HepG2 (cell line): ENCODE results near the gene NAXD. TPM values are rescaled to one million over a fixed set of nuclear protein-coding genes. Genes with fewer than 3 reads are reported as not detected.

ENCODE experiments used
- ARNT ChIP-seq: fragments of 450-650 bp; IDR thresholded peaks from 2 replicates; pipeline ENCODE4 v1.6.1; 2017
- CBX5 ChIP-seq: sonication (generic); formaldehyde crosslinking; IDR thresholded peaks from 2 replicates; pipeline ENCODE4 v1.4.0; 2020; ENCODE audit warnings: missing genetic modification reagents, borderline replicate concordance
- FOXO1 ChIP-seq: sonication (generic); formaldehyde crosslinking; IDR thresholded peaks from 2 replicates; pipeline ENCODE4 v1.4.0; 2020; ENCODE audit warnings: missing genetic modification reagents
- HNRNPL ChIP-seq: fragments of 200-400 bp; formaldehyde crosslinking; IDR thresholded peaks from 2 replicates; pipeline ENCODE4 v1.6.1; 2017; ENCODE audit warnings: mild to moderate bottlenecking, low read depth, low read length
- MIXL1 ChIP-seq: IDR thresholded peaks from 2 replicates; pipeline ENCODE4 v1.6.1; 2016
- NFKB2 ChIP-seq: sonication (generic); formaldehyde crosslinking; IDR thresholded peaks from 2 replicates; pipeline ENCODE4 v1.4.0; 2020; ENCODE audit warnings: missing genetic modification reagents, borderline replicate concordance
- RNF219 ChIP-seq: sonication (generic); formaldehyde crosslinking; IDR thresholded peaks from 2 replicates; pipeline ENCODE4 v1.5.0; 2020; ENCODE audit warnings: mild to moderate bottlenecking, missing genetic modification reagents
- SETDB1 ChIP-seq: sonication (generic); formaldehyde crosslinking; IDR thresholded peaks from 2 replicates; pipeline ENCODE4 v1.5.1; 2020; ENCODE audit warnings: missing genetic modification reagents, mild to moderate bottlenecking, borderline replicate concordance
- SMC3 ChIP-seq: IDR thresholded peaks from 2 replicates; pipeline ENCODE4 v1.6.1; 2011; ENCODE audit warnings: low read length, improper control_type of control experiment
- SYNCRIP ChIP-seq: fragments of 200-400 bp; formaldehyde crosslinking; IDR thresholded peaks from 2 replicates; pipeline ENCODE4 v1.6.1; 2018; ENCODE audit warnings: mild to moderate bottlenecking, low read depth, low read length; ENCODE audit not compliant: insufficient read depth
- TBX2 ChIP-seq: sonication (generic); formaldehyde crosslinking; IDR thresholded peaks from 2 replicates; pipeline ENCODE4 v1.5.0; 2020; ENCODE audit warnings: missing genetic modification reagents, mild to moderate bottlenecking, borderline replicate concordance
- TFDP1 ChIP-seq: IDR thresholded peaks from 2 replicates; pipeline ENCODE4 v1.6.1; 2016; ENCODE audit warnings: missing compliant biosample characterization, missing genetic modification reagents, borderline replicate concordance
- TSC22D2 ChIP-seq: sonication (generic); formaldehyde crosslinking; IDR thresholded peaks from 2 replicates; pipeline ENCODE4 v1.5.1; 2020; ENCODE audit warnings: missing genetic modification reagents, mild to moderate bottlenecking, borderline replicate concordance
- U2AF2 ChIP-seq: fragments of 200-400 bp; formaldehyde crosslinking; IDR thresholded peaks from 2 replicates; pipeline ENCODE4 v1.6.1; 2017; ENCODE audit warnings: low read depth, mild to moderate bottlenecking, low read length
- ZBTB20 ChIP-seq: sonication (generic); formaldehyde crosslinking; IDR thresholded peaks from 2 replicates; pipeline ENCODE4 v1.8.1; 2023; ENCODE audit warnings: missing genetic modification reagents, low read depth, mild to moderate bottlenecking, borderline replicate concordance
- ZFP91 ChIP-seq: sonication (generic); formaldehyde crosslinking; IDR thresholded peaks from 2 replicates; pipeline ENCODE4 v1.9.0; 2022; ENCODE audit warnings: missing genetic modification reagents, mild to moderate bottlenecking, borderline replicate concordance
- ZIK1 ChIP-seq: sonication (generic); formaldehyde crosslinking; IDR thresholded peaks from 2 replicates; pipeline ENCODE4 v1.5.0; 2020; ENCODE audit warnings: mild to moderate bottlenecking, low read depth, missing genetic modification reagents, borderline replicate concordance
- ZNF101 ChIP-seq: sonication (generic); formaldehyde crosslinking; IDR thresholded peaks from 2 replicates; pipeline ENCODE4 v1.4.0; 2020; ENCODE audit warnings: mild to moderate bottlenecking, low read depth, missing genetic modification reagents, borderline replicate concordance
- ZNF138 ChIP-seq: sonication (generic); formaldehyde crosslinking; IDR thresholded peaks from 2 replicates; pipeline ENCODE4 v1.5.0; 2020; ENCODE audit warnings: mild to moderate bottlenecking, low read depth, missing genetic modification reagents
- ZNF235 ChIP-seq: sonication (generic); formaldehyde crosslinking; IDR thresholded peaks from 2 replicates; pipeline ENCODE4 v1.8.1; 2023; ENCODE audit warnings: mild to moderate bottlenecking, missing genetic modification reagents, borderline replicate concordance
- ZNF362 ChIP-seq: sonication (generic); formaldehyde crosslinking; IDR thresholded peaks from 2 replicates; pipeline ENCODE4 v1.4.0; 2020; ENCODE audit warnings: missing genetic modification reagents, mild to moderate bottlenecking, borderline replicate concordance
- ZNF552 ChIP-seq: sonication (generic); formaldehyde crosslinking; IDR thresholded peaks from 2 replicates; pipeline ENCODE4 v1.9.0; 2022; ENCODE audit warnings: missing genetic modification reagents, mild to moderate bottlenecking, borderline replicate concordance
- ZNF567 ChIP-seq: sonication (generic); formaldehyde crosslinking; IDR thresholded peaks from 2 replicates; pipeline ENCODE4 v1.8.1; 2023; ENCODE audit warnings: mild to moderate bottlenecking, missing genetic modification reagents, borderline replicate concordance
- ZNF772 ChIP-seq: sonication (generic); formaldehyde crosslinking; IDR thresholded peaks from 2 replicates; pipeline ENCODE4 v1.5.0; 2020; ENCODE audit warnings: mild to moderate bottlenecking, missing genetic modification reagents
- ZNF879 ChIP-seq: sonication (generic); formaldehyde crosslinking; IDR thresholded peaks from 2 replicates; pipeline ENCODE4 v1.8.1; 2023; ENCODE audit warnings: missing genetic modification reagents
- polyA plus RNA-seq, 8 experiments: library from polyadenylated mRNA; depleted of rRNA in 3 of 8; stranded (reverse) in 7 of 8; unstranded in 1 of 8; fragments of >200 nt; fragmentation: Illumina TruSeq in 4 of 8; extraction: Trizol in 4 of 8; gene quantifications; 2 replicates each; pipeline versions ENCODE4 v1.2.1 to v1.2.3, GENCODE V29; 2011 to 2016; ENCODE audit warnings: low read depth in 4 of 8, missing spikeins in 1 of 8, mixed read lengths in 1 of 8; ENCODE audit not compliant: insufficient read depth in 1 of 8
- total RNA-seq, 5 experiments: library from RNA; depleted of rRNA; stranded (reverse); fragments of >200 nt; fragmentation: Illumina TruSeq; extraction: Trizol; gene quantifications; 2 replicates each; pipeline ENCODE4 v1.2.3, GENCODE V29; 2016; ENCODE audit warnings: low read depth in 1 of 5

NAXD gene
- total and polyA plus RNA-seq, 2 of the 13 experiments (the other 11 are each of a cell fraction or from before 2014, with no cell fraction given) = 19.0 to 23.2 TPM

- no peak for TF ChIP-seq ZIK1
- TF ChIP-seq U2AF2 = no peak
- no peak for TF ChIP-seq SETDB1 (CRISPR knock-in tag)
- TF ChIP-seq TFDP1 = no peak
- TF ChIP-seq TSC22D2 (CRISPR knock-in tag) = no peak
- no peak for TF ChIP-seq RNF219 (CRISPR knock-in tag)
- 0 out of 2 replicates have a peak, but pooled peaks have one; percentile 7 for TF ChIP-seq HNRNPL
- TF ChIP-seq ZNF567 = no peak
- no peak for TF ChIP-seq MIXL1 (CRISPR knock-in tag)
- no peak for TF ChIP-seq ZNF138 (CRISPR knock-in tag)
- TF ChIP-seq TBX2 = 0 out of 2 replicates have a peak, but pooled peaks have one; percentile 15
- no peak for TF ChIP-seq ZFP91 (CRISPR knock-in tag)
- TF ChIP-seq ZBTB20 (CRISPR knock-in tag) = no peak
- no peak for TF ChIP-seq ZNF772 (CRISPR knock-in tag)
- TF ChIP-seq ZNF552 (CRISPR knock-in tag) = no peak
- TF ChIP-seq ZNF879 = no peak
- no peak for TF ChIP-seq SMC3
- TF ChIP-seq ARNT = no peak
- no peak for TF ChIP-seq ZNF101 (CRISPR knock-in tag)
- TF ChIP-seq ZNF362 (CRISPR knock-in tag) = peak; percentile 60; the same call in 1 of the 2 replicates
- TF ChIP-seq SYNCRIP = no peak
- TF ChIP-seq ZNF235 (CRISPR knock-in tag) = no peak
- TF ChIP-seq CBX5 (CRISPR knock-in tag) = 0 out of 2 replicates have a peak, but pooled peaks have one; percentile 0
- no peak for TF ChIP-seq NFKB2 (CRISPR knock-in tag)
- no peak for TF ChIP-seq FOXO1 (CRISPR knock-in tag)
These were observed 38.4 kb upstream of the NAXD start (continued) for GRCh38 chr13:110576736-110577476.
